ENCODE results near the gene VAV2. TPM values are rescaled to one million over a fixed set of nuclear protein-coding genes. Genes with fewer than 3 reads are reported as not detected.

The VAV2 gene
- total RNA-seq, 3 donors from 2014 or later, result 29.4 to 34.8 (median 34.5) TPM

DNA sequence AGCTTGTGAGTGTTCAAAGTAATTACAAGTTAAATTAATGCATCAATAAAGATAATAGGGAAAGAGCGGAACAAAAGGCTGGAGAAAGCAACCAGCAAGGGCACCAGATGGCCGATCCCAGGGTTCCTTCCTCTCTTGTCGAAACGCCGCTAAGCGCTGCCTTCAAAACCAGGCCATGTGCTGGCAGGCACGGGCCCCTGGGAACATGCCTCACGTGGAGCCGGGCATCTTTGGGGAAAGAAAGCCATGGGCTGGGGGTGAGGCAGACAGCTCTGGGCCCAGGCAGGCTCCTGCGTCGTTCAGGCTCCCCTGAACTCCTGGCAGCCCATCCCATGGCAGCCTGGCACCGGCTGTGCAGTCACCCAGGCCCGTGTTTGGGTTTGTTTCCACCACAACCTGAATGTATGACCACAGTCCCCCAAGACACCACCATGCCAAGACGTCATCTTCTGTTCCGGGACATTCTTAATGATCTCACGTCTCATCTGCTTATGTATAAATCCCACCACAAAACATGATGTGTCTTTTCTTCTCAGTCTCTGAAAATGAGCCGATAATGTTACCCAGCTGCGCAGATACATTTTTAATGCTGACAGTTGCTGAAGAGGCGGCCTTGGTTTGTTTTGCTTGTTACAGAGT, 143.5 kb downstream of the VAV2 start:
- Histone ChIP-seq H3K36me3 (ENCODE audit: low read depth) (no peaks in the 10 kb centered on the region), H3K4me1 (ENCODE audit: low read depth) (no peaks in the 10 kb centered on the region), H3K9me3 (no peaks in the 10 kb centered on the region), H3K4me3 (no peak overlapping the region)
- intact Hi-C loops (cut with DNase I, micrococcal nuclease), result no loop called here
- DNase-seq (peak in 1 of 3 donors; percentile 35), ATAC-seq (no peak)
- TF ChIP-seq, protein P1, sequence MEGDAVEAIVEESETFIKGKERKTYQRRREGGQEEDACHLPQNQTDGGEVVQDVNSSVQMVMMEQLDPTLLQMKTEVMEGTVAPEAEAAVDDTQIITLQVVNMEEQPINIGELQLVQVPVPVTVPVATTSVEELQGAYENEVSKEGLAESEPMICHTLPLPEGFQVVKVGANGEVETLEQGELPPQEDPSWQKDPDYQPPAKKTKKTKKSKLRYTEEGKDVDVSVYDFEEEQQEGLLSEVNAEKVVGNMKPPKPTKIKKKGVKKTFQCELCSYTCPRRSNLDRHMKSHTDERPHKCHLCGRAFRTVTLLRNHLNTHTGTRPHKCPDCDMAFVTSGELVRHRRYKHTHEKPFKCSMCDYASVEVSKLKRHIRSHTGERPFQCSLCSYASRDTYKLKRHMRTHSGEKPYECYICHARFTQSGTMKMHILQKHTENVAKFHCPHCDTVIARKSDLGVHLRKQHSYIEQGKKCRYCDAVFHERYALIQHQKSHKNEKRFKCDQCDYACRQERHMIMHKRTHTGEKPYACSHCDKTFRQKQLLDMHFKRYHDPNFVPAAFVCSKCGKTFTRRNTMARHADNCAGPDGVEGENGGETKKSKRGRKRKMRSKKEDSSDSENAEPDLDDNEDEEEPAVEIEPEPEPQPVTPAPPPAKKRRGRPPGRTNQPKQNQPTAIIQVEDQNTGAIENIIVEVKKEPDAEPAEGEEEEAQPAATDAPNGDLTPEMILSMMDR (IDR thresholded peaks at IDR 0.05), result no peak

DNA sequence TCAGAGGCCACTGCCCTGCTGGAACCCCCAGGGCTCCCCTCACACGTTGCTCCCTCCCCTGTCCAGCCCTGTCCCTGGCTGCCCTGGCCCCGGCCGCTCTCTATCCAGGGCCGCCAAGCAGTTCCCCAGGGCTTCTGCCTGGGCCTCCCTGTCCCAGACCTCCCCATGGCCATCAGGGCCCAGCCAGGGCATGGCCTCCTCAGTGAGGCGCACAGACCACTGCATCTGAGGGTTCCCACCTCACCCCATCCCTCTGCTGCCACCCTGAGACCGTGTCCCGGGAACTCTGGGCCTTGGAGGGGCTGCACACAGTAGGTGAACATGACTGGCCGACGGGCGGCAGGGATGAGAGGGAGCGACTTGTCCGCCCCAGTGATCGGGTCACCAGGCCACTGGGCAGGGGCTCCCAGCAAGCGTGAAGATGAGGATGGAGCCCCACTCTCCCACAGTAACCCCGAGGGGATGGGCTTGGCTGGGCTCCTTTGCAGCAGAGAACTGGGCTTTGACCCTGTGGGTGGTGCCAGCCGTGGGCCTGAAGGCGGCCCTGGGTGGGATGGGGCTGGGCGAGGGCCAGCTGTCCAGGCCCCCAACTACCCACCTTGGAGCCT, 145.5 kb downstream of the VAV2 start:
- Histone ChIP-seq H3K36me3 (ENCODE audit: low read depth) (no peaks in the 10 kb centered on the region), H3K9me3 (no peaks in the 10 kb centered on the region), H3K4me3 (no peak overlapping the region), H3K4me1 (ENCODE audit: low read depth) (peaks cover 7% of the 10 kb centered on the region)
- intact Hi-C loops (cut with DNase I, micrococcal nuclease), result no loop called here
- TF ChIP-seq, protein P1 (IDR thresholded peaks at IDR 0.05), result no peak
- ATAC-seq (no peak), DNase-seq (peak in 1 of 3 donors; percentile 51)

DNA sequence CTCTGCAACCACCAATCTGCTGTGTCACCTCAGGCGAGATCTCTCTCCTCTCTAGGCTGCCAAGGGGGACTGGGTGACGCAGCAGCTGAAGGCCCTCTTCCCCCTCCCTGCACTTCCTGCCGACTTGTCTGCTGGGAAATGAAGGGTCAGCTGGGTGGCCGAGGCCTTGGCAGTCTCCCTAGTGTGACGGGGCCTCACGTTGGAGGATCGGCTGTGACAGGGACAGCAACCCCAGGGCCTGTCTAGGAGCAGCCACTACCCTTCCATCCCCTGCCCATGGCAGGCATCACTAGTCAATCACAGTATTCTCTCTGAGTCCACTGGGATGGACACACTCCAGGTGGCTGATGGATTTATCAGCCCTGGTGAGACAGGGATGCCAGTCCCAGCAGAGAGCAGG, 146.7 kb downstream of the VAV2 start:
- intact Hi-C loops (cut with DNase I, micrococcal nuclease), result no loop called here
- ATAC-seq (peak; percentile 2), DNase-seq (peak; percentile 48 to 72 (median 54))
- Histone ChIP-seq H3K4me3 (no peak overlapping the region), H3K4me1 (ENCODE audit: low read depth) (peaks cover 7% of the 10 kb centered on the region), H3K9me3 (no peaks in the 10 kb centered on the region), H3K36me3 (ENCODE audit: low read depth) (no peaks in the 10 kb centered on the region)
- TF ChIP-seq, protein P1 (IDR thresholded peaks at IDR 0.05), result no peak

DNA sequence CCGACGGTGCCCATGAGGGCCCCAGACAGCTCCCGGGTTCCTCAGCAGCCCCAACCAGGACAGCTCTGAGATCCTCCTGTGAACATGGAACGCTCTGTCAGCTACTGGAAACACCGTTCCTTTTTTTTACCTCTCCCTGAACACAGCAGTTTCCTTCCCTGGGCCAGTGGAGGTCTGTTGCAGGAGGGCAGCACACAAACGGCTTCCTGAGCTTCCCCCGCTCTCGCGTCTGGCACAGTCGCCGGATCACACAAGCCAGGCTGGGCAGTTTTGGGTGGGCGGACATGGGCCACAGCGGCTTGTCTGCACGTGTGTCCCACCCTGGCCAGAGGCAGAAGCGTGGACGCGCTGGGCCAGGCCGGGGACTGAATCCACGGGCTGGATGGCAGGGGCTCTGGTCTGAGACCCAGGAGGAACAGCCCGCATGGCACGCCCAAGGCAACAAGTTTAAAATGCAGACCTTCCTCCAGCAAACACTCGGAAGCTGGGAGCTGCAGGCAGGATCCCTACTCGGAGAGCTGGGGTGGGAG, 147.2 kb downstream of the VAV2 start:
- H3K4me1 ChIP-seq (ENCODE audit: low read depth), result peaks cover 10% of the 10 kb centered on the region
- TF ChIP-seq, protein P1 (IDR thresholded peaks at IDR 0.05), result no peak
- H3K4me3 ChIP-seq, result no peak overlapping the region
- DNase-seq, result no peak
- no peak for ATAC-seq
- no peaks in the 10 kb centered on the region for H3K9me3 ChIP-seq
- intact Hi-C loops (cut with DNase I, micrococcal nuclease), result no loop called here
- H3K36me3 ChIP-seq (ENCODE audit: low read depth), result no peaks in the 10 kb centered on the region

DNA sequence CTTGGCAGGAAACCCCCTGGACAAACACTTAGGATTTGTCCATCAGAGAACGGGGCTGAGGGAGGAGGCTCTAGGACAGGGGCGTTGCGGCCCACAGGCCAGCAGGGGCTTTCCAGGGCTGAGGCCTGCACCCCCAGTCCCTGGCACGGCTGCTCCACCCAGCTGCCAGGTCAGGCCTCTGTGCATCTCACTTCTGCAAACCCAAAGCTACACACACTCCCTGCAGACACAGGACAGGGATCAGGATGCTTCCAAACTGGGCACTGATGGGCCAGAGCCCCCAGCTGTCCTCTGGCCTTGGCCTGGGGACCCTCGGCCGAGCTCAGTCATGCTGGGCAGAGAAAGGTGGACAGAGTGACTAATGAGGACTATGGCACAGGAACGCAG, 147.7 kb downstream of the VAV2 start:
- ATAC-seq (no peak), DNase-seq (peak in 1 of 3 donors; percentile 48)
- TF ChIP-seq, protein P1 (IDR thresholded peaks at IDR 0.05), result no peak
- no peaks in the 10 kb centered on the region for H3K36me3 ChIP-seq (ENCODE audit: low read depth)
- intact Hi-C loops (cut with DNase I, micrococcal nuclease), result no loop called here
- no peaks in the 10 kb centered on the region for H3K9me3 ChIP-seq
- H3K4me1 ChIP-seq (ENCODE audit: low read depth), result peaks cover 10% of the 10 kb centered on the region
- no peak overlapping the region for H3K4me3 ChIP-seq
